Ovary (tissue), 3 donors: ENCODE data around the gene KRT81.

Experiments used
- CTCF ChIP-seq, 3 donors: fragments of 450-650 bp in 2 of 3; fragments of 200-600 bp in 1 of 3; IDR thresholded peaks; one replicate each; pipeline versions ENCODE4 v1.5.1 to v1.8.0; 2016 to 2022; ENCODE audit warnings: antibody characterized with exemption in 3 of 3, mild to moderate bottlenecking in 1 of 3
- EP300 ChIP-seq: sonication (generic); formaldehyde crosslinking; IDR thresholded peaks from one replicate; pipeline ENCODE4 v1.6.1; 2017; ENCODE audit warnings: antibody characterized with exemption
- POLR2A ChIP-seq: fragments of 450-650 bp; IDR thresholded peaks from one replicate; pipeline ENCODE4 v1.6.1; 2017; ENCODE audit warnings: antibody characterized with exemption, mild to moderate bottlenecking, moderate library complexity
- donor health status: DM: no; HTN: no; CAD: no.

- no peak for TF ChIP-seq CTCF (IDR thresholded peaks at IDR 0.05)
- no peak for TF ChIP-seq POLR2A
- no peak for TF ChIP-seq EP300
Observed at GRCh38 chr12:52245259-52245961, 45.9 kb downstream of the KRT81 start.
